GM12875 (cell line): Measurements from ENCODE around the gene RGS9.

ENCODE experiments used
- H3K4me3 ChIP-seq: one replicate; pipeline ENCODE4 v1.5.1; 2011; ENCODE audit warnings: low read depth, low read length, control low read depth
- CTCF ChIP-seq: IDR thresholded peaks from 2 replicates; pipeline ENCODE4 v1.5.1; 2011; ENCODE audit warnings: low read depth, mild to moderate bottlenecking, control low read depth, inconsistent platforms, low read length, moderate library complexity, borderline replicate concordance; ENCODE audit not compliant: insufficient read depth

Gene RGS9

GRCh38 chr17:65103431-65103830, 33.7 kb upstream of the RGS9 start:
- H3K4me3 ChIP-seq = no peak overlapping the region
- TF ChIP-seq CTCF = no peak

- no peak overlapping the region for H3K4me3 ChIP-seq
- no peak for TF ChIP-seq CTCF
These were observed 33.3 kb upstream of the RGS9 start for GRCh38 chr17:65103896-65104295.

GRCh38 chr17:65104541-65104940, 32.6 kb upstream of the RGS9 start:
- no peak for TF ChIP-seq CTCF
- H3K4me3 ChIP-seq = no peak overlapping the region

GRCh38 chr17:65104973-65105372, 32.2 kb upstream of the RGS9 start:
- TF ChIP-seq CTCF = no peak
- no peak overlapping the region for H3K4me3 ChIP-seq

GRCh38 chr17:65108152-65108551, 29.0 kb upstream of the RGS9 start:
- TF ChIP-seq CTCF = no peak
- no peak overlapping the region for H3K4me3 ChIP-seq

- H3K4me3 ChIP-seq = no peak overlapping the region
- TF ChIP-seq CTCF = no peak
These were observed 27.6 kb upstream of the RGS9 start for GRCh38 chr17:65109543-65109942.

GRCh38 chr17:65109990-65110680, 27.0 kb upstream of the RGS9 start:
- TF ChIP-seq CTCF = no peak
- H3K4me3 ChIP-seq = no peak overlapping the region
